Measurements from ENCODE around the gene UCK1. TPM values are rescaled to one million over a fixed set of nuclear protein-coding genes. Genes with fewer than 3 reads are reported as not detected.
"Not testable (repeated sequence)": the region's sequence is repeated elsewhere in the genome, so short reads cannot be mapped to it uniquely, and the experiment has no call there.

Gene UCK1
- total RNA-seq, 1 donor from 2014 or later, result 15.3 TPM

GRCh38 chr9:131554087-131554842, 23.2 kb upstream of the UCK1 start:
- ATAC-seq, result no peak

- no peak for ATAC-seq
These were observed 21.0 kb upstream of the UCK1 start for GRCh38 chr9:131552030-131552429.

DNA sequence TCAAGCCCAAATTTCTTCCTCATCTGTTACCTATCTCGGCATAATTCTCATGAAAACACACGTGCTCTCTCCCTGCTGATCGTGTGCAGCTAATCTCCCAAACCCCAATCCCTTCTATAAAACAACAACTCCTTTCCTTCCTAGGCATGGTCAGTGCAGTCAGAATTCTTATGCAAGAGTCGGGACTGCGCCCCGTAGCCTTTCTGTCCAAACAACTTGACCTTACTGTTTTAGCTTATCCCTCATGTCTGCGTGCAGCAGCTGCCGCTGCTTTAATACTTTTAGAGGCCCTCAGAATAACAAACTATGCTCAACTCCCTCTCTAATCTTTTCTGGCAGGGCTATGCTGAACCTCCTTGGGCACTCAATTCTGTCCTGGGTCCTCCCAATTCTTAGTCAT, 19.4 kb upstream of the UCK1 start:
- ATAC-seq, result not testable (repeated sequence)

- ATAC-seq, result not testable (repeated sequence)
These were observed 18.1 kb upstream of the UCK1 start for GRCh38 chr9:131549186-131549585.

GRCh38 chr9:131546336-131547084, 15.4 kb upstream of the UCK1 start:
- ATAC-seq, result peak; percentile 23

DNA sequence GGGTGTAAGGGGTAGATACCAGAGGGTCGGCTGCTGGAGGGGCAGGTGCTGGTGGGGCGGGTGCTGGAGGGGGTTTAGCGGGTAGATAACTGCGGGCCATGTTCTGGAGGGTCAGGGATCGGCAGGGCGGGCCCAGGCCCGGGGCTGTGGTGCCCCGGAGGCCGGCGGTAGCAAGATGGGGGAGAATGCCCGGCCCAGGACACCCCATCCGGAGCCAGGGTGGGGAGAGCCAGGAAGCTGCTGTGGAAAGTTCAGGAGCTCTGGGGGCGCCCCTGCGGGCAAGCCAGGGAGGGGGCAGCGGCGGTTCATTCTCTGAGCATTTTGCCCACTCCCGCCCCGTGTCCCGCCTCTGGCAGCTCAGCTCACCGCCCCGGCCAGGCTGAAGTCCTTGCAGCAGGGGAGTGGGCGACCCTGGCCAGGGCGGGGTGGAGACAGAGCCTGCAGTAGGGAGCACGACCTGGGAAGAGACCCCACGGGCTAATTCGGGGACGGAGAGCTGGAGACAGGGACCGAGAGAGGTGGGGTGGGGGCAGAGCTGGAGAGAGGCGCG, 14.8 kb upstream of the UCK1 start:
- peak; percentile 26 for ATAC-seq

DNA sequence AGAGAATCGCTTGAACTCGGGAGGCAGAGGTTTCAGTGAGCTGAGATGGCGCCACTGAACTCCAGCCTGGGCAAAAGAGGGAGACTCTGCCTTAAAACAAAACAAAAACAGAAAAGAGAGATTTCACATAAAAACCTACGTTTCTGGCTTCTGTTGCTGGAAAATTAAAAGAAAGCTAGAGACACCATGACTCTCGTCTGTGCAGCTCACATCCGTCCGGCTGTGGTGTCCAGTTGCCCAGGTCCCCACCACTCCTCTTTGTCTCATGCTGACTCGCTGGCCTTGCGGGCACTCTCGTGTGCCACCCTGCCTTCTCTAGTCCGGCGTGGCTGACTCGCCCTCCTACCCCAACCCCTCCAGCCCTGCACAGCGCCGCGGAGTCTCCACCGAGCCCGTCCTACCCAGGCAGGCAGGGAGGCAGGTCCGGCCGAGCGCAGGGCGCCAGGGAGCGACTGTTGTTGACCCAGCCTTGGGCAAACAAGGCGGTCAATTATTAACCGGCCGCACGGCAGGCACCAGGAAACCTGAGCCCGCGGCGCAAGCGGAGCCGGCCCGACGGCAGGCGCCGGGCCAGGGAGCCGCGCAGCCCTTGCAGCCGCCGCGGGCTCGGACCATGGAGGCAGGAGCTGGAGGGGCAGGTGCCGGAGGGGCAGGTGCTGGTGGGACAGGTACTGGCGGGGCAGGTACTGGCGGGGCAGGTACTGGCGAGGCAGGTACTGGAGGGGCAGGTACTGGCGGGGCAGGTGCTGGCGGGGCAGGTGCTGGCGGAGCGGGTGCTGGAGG, 14.1 kb upstream of the UCK1 start, which contains the start of gene PRRT1B:
Gene PRRT1B, plus strand, starts transcription at position 521 of the 783 bp plus-strand sequence. Its CDS starts 93 bp downstream, at position 614.
- peak; percentile 55 for ATAC-seq

DNA sequence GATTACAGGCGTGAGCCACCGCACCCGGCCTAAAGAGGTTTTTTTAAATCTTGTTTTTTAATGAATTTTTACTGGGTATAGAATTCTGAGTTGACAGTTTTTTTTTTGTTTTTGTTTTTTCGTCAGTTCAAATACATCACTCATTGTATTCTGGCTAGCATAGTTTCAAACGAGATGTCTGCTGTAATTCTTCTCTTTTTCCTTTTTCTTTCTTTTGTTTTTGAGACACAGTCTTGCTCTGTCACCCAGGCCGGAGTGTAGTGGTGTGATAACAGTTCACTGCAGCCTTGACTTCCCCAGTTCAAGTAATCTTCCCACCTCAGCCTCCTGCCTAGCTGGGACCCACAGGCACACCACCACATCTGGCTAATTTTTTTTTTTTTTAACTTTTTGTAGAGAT, 12.1 kb upstream of the UCK1 start:
- no peak for ATAC-seq

DNA sequence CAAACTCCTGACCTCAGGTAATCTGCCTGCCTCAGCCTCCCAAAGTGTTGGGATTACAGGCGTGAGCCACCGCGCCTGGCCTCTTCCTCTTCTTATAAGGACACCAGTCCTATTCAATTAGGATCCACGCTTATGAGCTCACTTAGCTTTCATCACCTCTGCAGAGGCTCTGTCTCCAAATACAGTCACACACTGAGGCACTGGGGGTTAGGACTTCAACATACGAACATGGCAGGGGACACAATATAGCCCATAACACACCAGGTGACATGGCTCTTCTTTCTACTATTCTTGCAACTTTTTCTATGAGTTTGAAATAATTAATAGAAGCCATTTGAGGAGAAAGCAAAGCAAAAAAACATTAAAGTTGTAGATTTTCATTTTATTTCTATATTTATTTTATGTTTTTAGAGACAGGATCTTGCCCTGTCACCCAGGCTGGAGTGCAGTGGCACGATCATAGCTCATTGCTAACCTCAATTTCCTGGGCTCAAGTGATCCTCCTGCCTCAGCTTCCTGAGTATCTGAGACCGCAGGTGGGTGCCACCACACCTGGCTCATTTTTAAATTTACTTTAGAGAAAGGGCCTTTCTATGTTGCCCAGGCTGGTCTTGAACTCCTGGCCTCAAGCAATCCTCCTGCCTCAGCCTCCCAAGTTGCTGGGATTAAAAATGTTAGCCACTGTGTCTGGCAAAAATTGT, 8.3 kb upstream of the UCK1 start:
- no peak for ATAC-seq

DNA sequence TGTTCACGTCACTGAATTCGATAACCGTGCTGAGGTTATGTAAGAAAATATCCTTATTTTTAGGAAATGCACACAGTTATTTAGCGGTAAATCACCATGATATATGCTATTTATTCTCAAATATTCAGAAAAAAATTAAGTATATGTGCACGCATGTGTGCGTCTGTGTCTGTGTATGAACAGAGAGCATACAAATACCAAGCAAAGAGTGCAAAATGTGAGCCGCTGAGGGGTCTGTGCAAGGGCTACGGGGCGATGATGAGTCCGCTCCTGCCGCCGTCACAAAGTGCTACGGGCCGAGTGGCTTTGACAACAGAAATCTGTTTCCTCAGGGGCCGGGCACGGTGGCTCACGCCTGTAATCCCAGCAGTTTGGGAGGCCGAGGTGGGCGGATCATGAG, 6.9 kb upstream of the UCK1 start:
- no peak for ATAC-seq

DNA sequence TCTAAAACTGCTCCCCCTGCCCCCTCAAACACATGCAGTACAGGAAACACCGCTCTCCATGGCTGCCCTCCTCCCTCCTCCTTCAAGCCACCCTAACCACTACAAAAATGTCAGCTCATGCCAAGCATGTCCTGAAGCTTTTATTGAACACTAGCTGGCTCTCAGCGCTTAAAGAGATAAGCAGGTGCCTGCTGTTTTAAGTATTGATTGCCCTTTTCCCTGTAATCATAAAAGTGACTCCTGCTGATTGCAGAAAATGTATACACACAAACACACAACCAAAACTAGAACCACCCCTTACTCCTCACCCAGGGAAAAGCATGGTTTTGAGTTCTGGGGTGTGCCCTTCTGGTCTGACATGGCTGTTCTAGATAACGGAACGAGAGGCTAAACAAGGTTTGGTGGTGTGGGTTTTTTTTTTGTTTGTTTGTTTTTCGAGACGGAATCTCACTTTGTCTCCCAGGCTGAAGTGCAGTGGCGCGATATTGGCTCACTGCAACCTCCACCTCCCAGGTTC, 3.7 kb upstream of the UCK1 start:
- ATAC-seq, result no peak

GRCh38 chr9:131530546-131530919, 530 bp downstream of the UCK1 start:
- peak; percentile 19 for ATAC-seq

DNA sequence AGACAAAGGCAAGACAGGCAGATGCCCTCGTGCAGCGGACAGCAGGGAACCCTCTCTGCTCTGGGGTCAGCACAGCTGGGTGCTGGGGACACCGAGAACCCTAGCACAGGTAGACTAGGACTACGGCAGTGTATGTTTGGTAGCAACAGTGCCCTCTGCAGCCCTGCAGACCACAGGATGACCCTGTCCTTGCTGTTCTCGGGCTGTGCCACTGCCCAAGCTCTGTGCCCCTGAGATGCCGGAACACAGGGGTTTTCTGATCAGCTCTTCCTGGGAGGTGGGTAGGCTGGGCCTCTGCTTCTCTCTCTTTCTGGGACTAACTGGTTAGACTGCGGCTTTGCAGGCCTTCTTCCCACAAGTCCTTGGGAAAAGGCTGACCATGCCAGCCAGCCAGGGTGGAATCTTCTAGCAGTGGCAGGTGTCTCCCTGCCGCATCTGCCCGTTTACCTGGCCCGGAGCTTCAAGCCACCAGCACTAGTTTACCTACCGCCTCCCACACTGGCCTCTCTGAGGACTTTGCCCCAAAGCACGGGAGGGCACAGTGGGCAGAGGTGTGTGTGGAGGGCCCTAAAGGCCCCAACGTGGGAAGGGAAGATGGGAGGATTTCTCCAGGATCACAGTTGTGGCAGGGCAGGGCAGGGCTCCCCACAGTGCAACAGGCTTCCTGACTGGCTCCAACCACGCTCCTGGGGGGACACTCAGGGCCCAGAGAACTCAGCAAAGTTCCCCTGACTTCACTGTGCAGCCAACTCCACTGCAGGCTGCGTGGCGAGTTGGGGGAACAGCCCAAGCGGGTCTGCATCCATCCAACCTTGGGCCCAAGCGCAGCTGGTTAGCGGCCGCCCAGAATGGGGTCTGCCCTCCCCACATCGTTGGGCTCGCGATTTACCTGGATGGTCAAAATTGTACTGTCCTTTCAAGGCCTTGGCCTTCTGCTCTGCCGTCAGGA, 1.2 kb downstream of the UCK1 start:
- no peak for ATAC-seq

GRCh38 chr9:131528886-131529505, 2.1 kb downstream of the UCK1 start:
- ATAC-seq, result no peak

GRCh38 chr9:131528186-131528585, 2.9 kb downstream of the UCK1 start:
- ATAC-seq, result no peak

- ATAC-seq, result no peak
These were observed 5.2 kb downstream of the UCK1 start for GRCh38 chr9:131525643-131526565.

- ATAC-seq, result no peak
These were observed 6.3 kb downstream of the UCK1 start for GRCh38 chr9:131524665-131525315.
